Calu3 (cell line): Measurements from ENCODE around the gene SAT2. TPM values are rescaled to one million over a fixed set of nuclear protein-coding genes. Genes with fewer than 3 reads are reported as not detected.
A peak's percentile ranks its signal among the peaks of the same experiment; 100 is the strongest.

Experiments used
- BruUV-seq: library from RNA; stranded (reverse); fragments of 400-500 nt; replicated peaks from 2 replicates; lab custom pipeline; 2021; lab: Mats Ljungman, UMichigan
- CTCF ChIA-PET: fragments of 300-600 bp; sonication (Branson Sonifier 250); formaldehyde crosslinking; loops from one replicate; lab custom pipeline; 2022; ENCODE audit warnings: antibody characterized with exemption; lab: Charles Lee
- DNase-seq: peaks from one replicate; pipeline ENCODE4 v3.0.0; 2022
- H3K27ac Mint-ChIP-seq: one replicate; pipeline ENCODE4 v1.8.0; 2022; ENCODE audit warnings: mixed read lengths; ENCODE audit not compliant: unreplicated experiment
- H3K27me3 Mint-ChIP-seq: one replicate; pipeline ENCODE4 v1.8.0; 2022; ENCODE audit warnings: mixed read lengths; ENCODE audit not compliant: unreplicated experiment
- H3K36me3 Mint-ChIP-seq: one replicate; pipeline ENCODE4 v1.8.0; 2022; ENCODE audit warnings: mild to moderate bottlenecking, moderate library complexity, mixed read lengths; ENCODE audit not compliant: insufficient read depth, unreplicated experiment
- H3K4me1 Mint-ChIP-seq: one replicate; pipeline ENCODE4 v1.8.0; 2022; ENCODE audit warnings: mild to moderate bottlenecking, low read depth, mixed read lengths; ENCODE audit not compliant: unreplicated experiment
- H3K4me3 Mint-ChIP-seq: one replicate; pipeline ENCODE4 v1.8.0; 2022; ENCODE audit warnings: mild to moderate bottlenecking, low read depth, moderate library complexity, mixed read lengths; ENCODE audit not compliant: unreplicated experiment
- H3K9me3 Mint-ChIP-seq: one replicate; pipeline ENCODE4 v1.8.0; 2022; ENCODE audit warnings: low read depth, mixed read lengths; ENCODE audit not compliant: unreplicated experiment
- CTCF ChIP-seq: fragments of 200-600 bp; IDR thresholded peaks from one replicate; pipeline ENCODE4 v1.8.0; 2022; ENCODE audit warnings: antibody characterized with exemption; ENCODE audit not compliant: unreplicated experiment
- intact Hi-C: fragments of 100-400 bp; cut with micrococcal nuclease; formaldehyde crosslinking; loops from one replicate; pipeline ENCODE4 v1.10.0; 2022; ENCODE audit not compliant: unreplicated experiment
- total RNA-seq: library from RNA; stranded (reverse); gene quantifications from 2 replicates; pipeline ENCODE4 v1.2.3, GENCODE V29; 2022

Gene SAT2
- total RNA-seq, 1 experiment from 2014 or later, result 15.9 TPM

GRCh38 chr17:7592422-7593021, 35.1 kb downstream of the SAT2 start:
- no peak for TF ChIP-seq CTCF
- no peak for DNase-seq
- CTCF ChIA-PET, result no interaction called here
- H3K4me1 Mint-ChIP-seq, result no peaks in the 10 kb centered on the region
- intact Hi-C loops, result no loop called here
- no peak overlapping the region for H3K4me3 Mint-ChIP-seq
- H3K36me3 Mint-ChIP-seq, result peaks cover 51% of the 10 kb centered on the region
- H3K27ac Mint-ChIP-seq, result no peak overlapping the region
- TSS peak; percentile 24 for BruUV-seq
- no peaks in the 10 kb centered on the region for H3K27me3 Mint-ChIP-seq
- no peaks in the 10 kb centered on the region for H3K9me3 Mint-ChIP-seq

- CTCF ChIA-PET, result no interaction called here
- Mint-ChIP-seq H3K27me3 (no peaks in the 10 kb centered on the region), H3K4me3 (no peak overlapping the region), H3K27ac (no peak overlapping the region), H3K36me3 (peaks cover 56% of the 10 kb centered on the region), H3K4me1 (no peaks in the 10 kb centered on the region), H3K9me3 (no peaks in the 10 kb centered on the region)
- intact Hi-C loops, result no loop called here
- TF ChIP-seq CTCF, result no peak
- no peak for DNase-seq
- no TSS peak for BruUV-seq
Observed at GRCh38 chr17:7591596-7591995, 36.0 kb downstream of the SAT2 start.

- H3K27me3 Mint-ChIP-seq, result no peaks in the 10 kb centered on the region
- H3K27ac Mint-ChIP-seq, result peak overlapping the region; percentile 6
- no peak for DNase-seq
- CTCF ChIA-PET, result no interaction called here
- TF ChIP-seq CTCF, result no peak
- no peaks in the 10 kb centered on the region for H3K4me1 Mint-ChIP-seq
- H3K9me3 Mint-ChIP-seq, result no peaks in the 10 kb centered on the region
- H3K4me3 Mint-ChIP-seq, result no peak overlapping the region
- intact Hi-C loops, result no loop called here
- no TSS peak for BruUV-seq
- peaks cover 52% of the 10 kb centered on the region for H3K36me3 Mint-ChIP-seq
Observed at GRCh38 chr17:7590743-7591142, 36.9 kb downstream of the SAT2 start.

GRCh38 chr17:7589891-7590691, 37.5 kb downstream of the SAT2 start, which contains the start of gene SOX15:
Gene SOX15, minus strand, starts transcription at chr17:7590094. Its CDS starts 418 bp downstream, at chr17:7589676.
- no peak for TF ChIP-seq CTCF
- Mint-ChIP-seq H3K36me3 (peaks cover 47% of the 10 kb centered on the region), H3K4me3 (no peak within 1 kb of the TSS), H3K4me1 (no peaks in the 10 kb centered on the region), H3K27me3 (no peaks in the 10 kb centered on the region), H3K9me3 (no peaks in the 10 kb centered on the region), H3K27ac (peak within 1 kb of the TSS; percentile 6)
- CTCF ChIA-PET, result no interaction called here
- no TSS peak for BruUV-seq
- intact Hi-C loops, result no loop called here
- DNase-seq, result no peak
